ENCODE measurements around the gene SLC25A52. TPM values are rescaled to one million over a fixed set of nuclear protein-coding genes. Genes with fewer than 3 reads are reported as not detected.

The SLC25A52 gene
- total RNA-seq, 1 experiment from 2014 or later: not detected

DNA sequence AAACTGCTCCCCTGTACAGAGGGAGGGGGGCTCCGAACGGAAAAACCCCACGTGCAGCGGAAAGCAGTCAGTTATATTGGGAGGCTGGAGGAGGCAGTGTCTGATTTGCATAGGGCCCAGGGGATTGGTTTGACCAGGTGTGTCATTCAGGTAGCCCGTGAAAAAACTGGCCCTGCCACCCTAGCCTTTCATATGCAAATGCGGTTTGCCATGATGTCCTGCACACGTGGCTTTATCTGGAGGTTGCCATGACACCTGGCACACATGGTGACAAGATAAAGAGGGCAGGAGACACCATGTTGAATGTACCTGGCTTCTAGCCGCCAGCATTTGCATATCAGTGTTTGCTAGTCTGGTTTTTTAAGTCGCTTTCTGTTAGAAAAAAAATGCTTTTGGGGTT is 20.5 kb downstream of the SLC25A52 start:
- Mint-ChIP-seq H3K27ac (peak overlapping the region; percentile 83), H3K4me3 (no peak overlapping the region), H3K27me3 (ENCODE audit: low read depth) (0 out of 2 replicates have a peak, but pooled peaks cover 4% of the 10 kb centered on the region), H3K9me3 (peaks cover 35% of the 10 kb centered on the region), H3K36me3 (peaks cover 39% of the 10 kb centered on the region), H3K4me1 (peaks cover 23% of the 10 kb centered on the region)
- TF ChIP-seq ELF4 (CRISPR knock-in tag; IDR thresholded peaks at IDR 0.05; ENCODE audit: low read depth): no peak
- TF ChIP-seq, protein P1, sequence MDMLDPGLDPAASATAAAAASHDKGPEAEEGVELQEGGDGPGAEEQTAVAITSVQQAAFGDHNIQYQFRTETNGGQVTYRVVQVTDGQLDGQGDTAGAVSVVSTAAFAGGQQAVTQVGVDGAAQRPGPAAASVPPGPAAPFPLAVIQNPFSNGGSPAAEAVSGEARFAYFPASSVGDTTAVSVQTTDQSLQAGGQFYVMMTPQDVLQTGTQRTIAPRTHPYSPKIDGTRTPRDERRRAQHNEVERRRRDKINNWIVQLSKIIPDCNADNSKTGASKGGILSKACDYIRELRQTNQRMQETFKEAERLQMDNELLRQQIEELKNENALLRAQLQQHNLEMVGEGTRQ (CRISPR knock-in tag; IDR thresholded peaks at IDR 0.05): peak; percentile 56; the same call in 1 of the 2 replicates
- ChIA-PET POLR2A (no interaction called here), CTCF (no interaction called here)
- DNase-seq (ENCODE audit: low spot score): peak; percentile 33
- ATAC-seq: peak; percentile 59

DNA sequence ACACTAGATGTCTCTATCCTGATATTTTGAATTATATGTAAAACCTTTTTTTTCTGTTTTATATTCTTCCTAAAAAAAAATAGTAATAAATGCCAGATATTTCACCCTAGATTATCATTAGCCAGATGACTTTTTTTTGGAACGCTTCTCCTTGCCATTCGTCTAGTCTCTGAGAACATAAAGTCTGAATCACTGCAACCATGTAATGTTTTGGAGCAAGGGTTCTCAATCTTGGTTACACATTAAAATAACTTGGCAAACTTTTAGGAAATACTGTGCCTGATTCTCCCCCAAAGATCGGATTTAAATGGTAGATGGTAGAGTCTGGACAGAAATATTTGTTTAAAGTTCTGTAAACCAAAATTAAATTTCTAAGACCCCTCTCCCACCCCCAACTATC is 21.0 kb downstream of the SLC25A52 start:
- Mint-ChIP-seq H3K27ac (peak overlapping the region; percentile 83), H3K4me3 (no peak overlapping the region), H3K27me3 (ENCODE audit: low read depth) (0 out of 2 replicates have a peak, but pooled peaks cover 4% of the 10 kb centered on the region), H3K4me1 (peaks cover 17% of the 10 kb centered on the region), H3K36me3 (peaks cover 39% of the 10 kb centered on the region), H3K9me3 (peaks cover 35% of the 10 kb centered on the region)
- POLR2A ChIA-PET: no interaction called here
- DNase-seq (ENCODE audit: low spot score): no peak
- no peak for ATAC-seq
- CTCF ChIA-PET: interaction anchor here (0.7 kb wide), 1 partner anchor 129 kb away, joined by 3 read pairs; no protein-coding TSS in a partner anchor
- TF ChIP-seq PRRX2 (CRISPR knock-in tag; IDR thresholded peaks at IDR 0.05): no peak
- TF ChIP-seq ZNF317 (CRISPR knock-in tag; IDR thresholded peaks at IDR 0.05; ENCODE audit: borderline replicate concordance, low read depth): no peak
- no peak for TF ChIP-seq AR (CRISPR knock-in tag; IDR thresholded peaks at IDR 0.05)
- TF ChIP-seq, protein P1 (CRISPR knock-in tag; IDR thresholded peaks at IDR 0.05): no peak
- no peak for TF ChIP-seq ZNF281 (CRISPR knock-in tag; IDR thresholded peaks at IDR 0.05)
- no peak for TF ChIP-seq ZNF232 (CRISPR knock-in tag; IDR thresholded peaks at IDR 0.05)
- TF ChIP-seq, protein P2, sequence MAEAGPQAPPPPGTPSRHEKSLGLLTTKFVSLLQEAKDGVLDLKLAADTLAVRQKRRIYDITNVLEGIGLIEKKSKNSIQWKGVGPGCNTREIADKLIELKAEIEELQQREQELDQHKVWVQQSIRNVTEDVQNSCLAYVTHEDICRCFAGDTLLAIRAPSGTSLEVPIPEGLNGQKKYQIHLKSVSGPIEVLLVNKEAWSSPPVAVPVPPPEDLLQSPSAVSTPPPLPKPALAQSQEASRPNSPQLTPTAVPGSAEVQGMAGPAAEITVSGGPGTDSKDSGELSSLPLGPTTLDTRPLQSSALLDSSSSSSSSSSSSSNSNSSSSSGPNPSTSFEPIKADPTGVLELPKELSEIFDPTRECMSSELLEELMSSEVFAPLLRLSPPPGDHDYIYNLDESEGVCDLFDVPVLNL (CRISPR knock-in tag; IDR thresholded peaks at IDR 0.05; ENCODE audit: borderline replicate concordance, low read depth): no peak
- TF ChIP-seq EMX1 (CRISPR knock-in tag; IDR thresholded peaks at IDR 0.05): no peak
- TF ChIP-seq, protein P3, sequence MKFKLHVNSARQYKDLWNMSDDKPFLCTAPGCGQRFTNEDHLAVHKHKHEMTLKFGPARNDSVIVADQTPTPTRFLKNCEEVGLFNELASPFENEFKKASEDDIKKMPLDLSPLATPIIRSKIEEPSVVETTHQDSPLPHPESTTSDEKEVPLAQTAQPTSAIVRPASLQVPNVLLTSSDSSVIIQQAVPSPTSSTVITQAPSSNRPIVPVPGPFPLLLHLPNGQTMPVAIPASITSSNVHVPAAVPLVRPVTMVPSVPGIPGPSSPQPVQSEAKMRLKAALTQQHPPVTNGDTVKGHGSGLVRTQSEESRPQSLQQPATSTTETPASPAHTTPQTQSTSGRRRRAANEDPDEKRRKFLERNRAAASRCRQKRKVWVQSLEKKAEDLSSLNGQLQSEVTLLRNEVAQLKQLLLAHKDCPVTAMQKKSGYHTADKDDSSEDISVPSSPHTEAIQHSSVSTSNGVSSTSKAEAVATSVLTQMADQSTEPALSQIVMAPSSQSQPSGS (CRISPR knock-in tag; IDR thresholded peaks at IDR 0.05; ENCODE audit: borderline replicate concordance, low read depth): no peak
- TF ChIP-seq GRHL2 (CRISPR knock-in tag; IDR thresholded peaks at IDR 0.05; ENCODE audit: insufficient replicate concordance, severe bottlenecking): no peak
- no peak for TF ChIP-seq ETV6 (CRISPR knock-in tag; IDR thresholded peaks at IDR 0.05)

Data from WTC11 (cell line).